HepG2 (cell line): ENCODE data around the gene VPS4B. TPM values are rescaled to one million over a fixed set of nuclear protein-coding genes. Genes with fewer than 3 reads are reported as not detected.

Experiments used
- ATAC-seq: fragments of 200-7000 bp; cut with Tn5 transposase; 3 replicates; pipeline ENCODE4 v1.9.1; 2020; ENCODE audit warnings: mild to moderate bottlenecking, moderate library complexity
- BruUV-seq: library from RNA; stranded (reverse); fragments of 400-500 nt; replicated peaks from 2 replicates; lab custom pipeline; 2021; lab: Mats Ljungman, UMichigan
- CTCF ChIA-PET: fragments of 300-600 bp; formaldehyde crosslinking; extraction: SDS; loops from one replicate; lab custom pipeline; 2021; ENCODE audit warnings: low total read pairs, inconsistent platforms, low intra/inter-chr PET ratio; lab: Yijun Ruan, JAX
- POLR2A ChIA-PET: fragments of 350-600 bp; sonication (Branson Sonifier 250); formaldehyde crosslinking; loops from one replicate; lab custom pipeline; 2020; ENCODE audit warnings: antibody characterized with exemption, inconsistent platforms; lab: Yijun Ruan, JAX
- DNase-seq: peaks from one replicate; pipeline ENCODE4 v3.0.0-alpha.2; 2015; ENCODE audit warnings: low spot score
- FAIRE-seq: peaks from 3 replicates; lab custom pipeline; 2011; peaks lifted over from hg19 to GRCh38; lab: Jason Lieb, UNC
- H2AFZ ChIP-seq: one replicate; pipeline ENCODE4 v1.6.1; 2011; ENCODE audit warnings: low read length, inconsistent platforms
- H3K27ac ChIP-seq: fragments of 300-600 bp; 3 replicates; pipeline ENCODE4 v1.8.0; 2011; ENCODE audit warnings: mixed run types, mild to moderate bottlenecking, mixed read lengths, low read length, inconsistent platforms; ENCODE audit not compliant: insufficient read depth; ENCODE audit errors: extremely low read length
- H3K27me3 ChIP-seq, 2 experiments: fragments of 200-600 bp in 1 of 2; 2 replicates in 1 of 2; 3 replicates in 1 of 2; pipeline versions ENCODE4 v1.6.0 to v1.8.0; 2011; ENCODE audit warnings: low read length in 2 of 2, mild to moderate bottlenecking in 2 of 2, moderate library complexity in 2 of 2, inconsistent platforms in 1 of 2; ENCODE audit not compliant: insufficient read depth in 2 of 2, control insufficient read depth in 1 of 2
- H3K36me3 ChIP-seq, 2 experiments: fragments of 200-600 bp in 1 of 2; replicated peaks in 1 of 2; 2 replicates in 1 of 2; 3 replicates in 1 of 2; pipeline versions ENCODE4 v1.5.1 to v1.8.0; 2011; ENCODE audit warnings: low read length in 2 of 2, inconsistent platforms in 1 of 2; ENCODE audit not compliant: insufficient read depth in 2 of 2, control insufficient read depth in 1 of 2
- H3K4me1 ChIP-seq: 2 replicates; pipeline ENCODE4 v1.5.1; 2012; ENCODE audit warnings: low read length, inconsistent platforms; ENCODE audit not compliant: insufficient read depth
- H3K4me2 ChIP-seq: 2 replicates; pipeline ENCODE4 v1.6.0; 2011; ENCODE audit warnings: low read depth, low read length, inconsistent platforms
- H3K4me3 ChIP-seq, 3 experiments: fragments of 200-600 bp in 1 of 3; sonication (generic), shearing (Covaris generic) in 1 of 3; replicated peaks in 1 of 3; 2 replicates each; pipeline ENCODE4 v1.5.1; 2011 to 2016; ENCODE audit warnings: low read length in 3 of 3, inconsistent platforms in 2 of 3, low read depth in 2 of 3, mild to moderate bottlenecking in 2 of 3, control low read depth in 1 of 3, mixed read lengths in 1 of 3; ENCODE audit not compliant: insufficient read depth in 1 of 3
- H3K79me2 ChIP-seq: one replicate; pipeline ENCODE4 v1.6.1; 2011; ENCODE audit warnings: low read length, inconsistent platforms; ENCODE audit not compliant: insufficient read depth
- H3K9ac ChIP-seq: 2 replicates; pipeline ENCODE4 v1.6.0; 2011; ENCODE audit warnings: mild to moderate bottlenecking, low read depth, low read length, inconsistent platforms; ENCODE audit not compliant: insufficient read depth
- H3K9me3 ChIP-seq: 2 replicates; pipeline ENCODE4 v1.5.1; 2012; ENCODE audit warnings: mild to moderate bottlenecking, low read length
- H4K20me1 ChIP-seq: 2 replicates; pipeline ENCODE4 v1.6.0; 2011; ENCODE audit warnings: inconsistent platforms, mild to moderate bottlenecking, low read length, moderate library complexity; ENCODE audit not compliant: insufficient read depth
- ARNT ChIP-seq: fragments of 450-650 bp; IDR thresholded peaks from 2 replicates; pipeline ENCODE4 v1.6.1; 2017
- CERS6 ChIP-seq: sonication (generic); formaldehyde crosslinking; IDR thresholded peaks from 2 replicates; pipeline ENCODE4 v1.5.0; 2020; ENCODE audit warnings: missing genetic modification reagents
- CREB3 ChIP-seq: sonication (generic); formaldehyde crosslinking; IDR thresholded peaks from 2 replicates; pipeline ENCODE4 v1.5.0; 2020; ENCODE audit warnings: missing genetic modification reagents
- HOXA9 ChIP-seq: sonication (generic); formaldehyde crosslinking; IDR thresholded peaks from 2 replicates; pipeline ENCODE4 v1.8.1; 2022; ENCODE audit warnings: missing genetic modification reagents, mild to moderate bottlenecking, moderate library complexity, borderline replicate concordance
- MYPOP ChIP-seq: sonication (generic); formaldehyde crosslinking; IDR thresholded peaks from 2 replicates; pipeline ENCODE4 v1.8.1; 2023; ENCODE audit warnings: mild to moderate bottlenecking, moderate library complexity, missing genetic modification reagents
- NPAS2 ChIP-seq: sonication (generic); formaldehyde crosslinking; IDR thresholded peaks from 2 replicates; pipeline ENCODE4 v1.8.0; 2022; ENCODE audit warnings: mild to moderate bottlenecking, missing genetic modification reagents, borderline replicate concordance
- RXRA ChIP-seq: sonication (generic); formaldehyde crosslinking; IDR thresholded peaks from 2 replicates; pipeline ENCODE4 v1.5.1; 2020; ENCODE audit warnings: missing genetic modification reagents
- SP140L ChIP-seq: sonication (generic); formaldehyde crosslinking; IDR thresholded peaks from 2 replicates; pipeline ENCODE4 v1.4.0; 2020; ENCODE audit warnings: missing genetic modification reagents, borderline replicate concordance
- SRSF4 ChIP-seq: fragments of 200-400 bp; formaldehyde crosslinking; IDR thresholded peaks from one replicate; pipeline ENCODE4 v1.6.1; 2018; ENCODE audit warnings: mild to moderate bottlenecking, low read depth, low read length, moderate library complexity; ENCODE audit not compliant: poor library complexity, severe bottlenecking
- SUZ12 ChIP-seq: fragments of 150-350 bp; IDR thresholded peaks from 2 replicates; pipeline ENCODE4 v1.6.1; 2014; ENCODE audit warnings: low read depth, low read length
- ZBTB49 ChIP-seq: sonication (generic); formaldehyde crosslinking; IDR thresholded peaks from 2 replicates; pipeline ENCODE4 v1.4.0; 2020; ENCODE audit warnings: missing genetic modification reagents, borderline replicate concordance
- ZNF121 ChIP-seq: sonication (generic); formaldehyde crosslinking; IDR thresholded peaks from 2 replicates; pipeline ENCODE4 v1.5.0; 2020; ENCODE audit warnings: mild to moderate bottlenecking, missing genetic modification reagents
- ZNF264 ChIP-seq: sonication (generic); formaldehyde crosslinking; IDR thresholded peaks from 2 replicates; pipeline ENCODE4 v1.4.0; 2020; ENCODE audit warnings: missing genetic modification reagents
- ZNF33B ChIP-seq: sonication (generic); formaldehyde crosslinking; IDR thresholded peaks from 2 replicates; pipeline ENCODE4 v1.5.1; 2020; ENCODE audit warnings: mild to moderate bottlenecking, missing genetic modification reagents
- ZNF382 ChIP-seq: sonication (generic); formaldehyde crosslinking; IDR thresholded peaks from 2 replicates; pipeline ENCODE4 v1.5.0; 2020; ENCODE audit warnings: missing genetic modification reagents, mild to moderate bottlenecking, borderline replicate concordance
- ZNF614 ChIP-seq: IDR thresholded peaks from 2 replicates; pipeline ENCODE4 v1.6.1; 2018; ENCODE audit warnings: missing biosample characterization, missing genetic modification reagents, inconsistent platforms, borderline replicate concordance
- WGBS: methylation state at CpG from one replicate; pipeline ENCODE4 v1.1.6; 2017; ENCODE audit warnings: low lambda C conversion rate; 5-methylcytosine and 5-hydroxymethylcytosine counted together
- in situ Hi-C: cut with HindIII; loops from 2 replicates; pipeline ENCODE4 v1.10.0; 2017; ENCODE audit warnings: low pct_unique_long_range_greater_than_20kb; ENCODE audit not compliant: extremely low pct_ligation_motif_present
- intact Hi-C: fragments of 100-400 bp; cut with micrococcal nuclease; formaldehyde crosslinking; loops from one replicate; pipeline ENCODE4 v1.10.0; 2022; ENCODE audit not compliant: unreplicated experiment
- polyA plus RNA-seq, 8 experiments: library from polyadenylated mRNA; depleted of rRNA in 3 of 8; stranded (reverse) in 7 of 8; unstranded in 1 of 8; fragments of >200 nt; fragmentation: Illumina TruSeq in 4 of 8; extraction: Trizol in 4 of 8; gene quantifications; 2 replicates each; pipeline versions ENCODE4 v1.2.1 to v1.2.3, GENCODE V29; 2011 to 2016; ENCODE audit warnings: low read depth in 4 of 8, missing spikeins in 1 of 8, mixed read lengths in 1 of 8; ENCODE audit not compliant: insufficient read depth in 1 of 8
- total RNA-seq, 5 experiments: library from RNA; depleted of rRNA; stranded (reverse); fragments of >200 nt; fragmentation: Illumina TruSeq; extraction: Trizol; gene quantifications; 2 replicates each; pipeline ENCODE4 v1.2.3, GENCODE V29; 2016; ENCODE audit warnings: low read depth in 1 of 5
- TF ChIP-seq, protein P1 (sequence below): sonication (generic); formaldehyde crosslinking; IDR thresholded peaks from 2 replicates; pipeline ENCODE4 v1.4.0; 2020; ENCODE audit warnings: missing genetic modification reagents

Gene VPS4B
- total and polyA plus RNA-seq, 2 of the 13 experiments (the other 11 are each of a cell fraction or from before 2014, with no cell fraction given), result 12.8 to 25.9 TPM

DNA sequence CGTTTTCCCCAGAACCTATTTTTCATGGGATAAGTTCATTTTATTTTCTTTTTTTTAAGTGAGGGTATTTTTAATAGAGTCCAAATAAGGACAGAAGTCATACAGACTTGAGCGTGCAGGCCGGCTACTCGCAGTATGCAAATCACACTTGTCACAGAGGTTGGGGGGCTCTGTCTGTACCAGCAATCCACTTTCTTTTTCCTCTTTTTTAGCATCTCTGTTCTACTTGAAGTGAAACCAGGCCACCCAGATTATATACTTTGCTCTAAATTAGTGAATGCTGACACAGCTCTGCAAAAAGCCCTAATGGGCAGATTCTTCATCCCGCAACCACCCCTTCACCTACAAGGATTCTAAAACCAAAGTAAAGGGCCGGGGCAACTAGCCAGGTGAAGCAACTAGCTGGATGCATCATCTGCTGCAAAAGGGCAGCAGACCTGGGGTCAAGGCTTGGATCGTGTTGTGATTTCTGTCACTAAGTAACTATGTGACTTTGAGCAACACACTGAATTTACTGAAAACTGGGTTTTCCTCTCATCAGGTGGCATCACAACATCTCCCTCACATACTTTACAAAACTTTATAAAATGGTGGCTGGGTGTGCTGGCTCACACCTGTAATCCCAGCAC, 73.7 kb downstream of the VPS4B start:
- H3K36me3 ChIP-seq, result peaks cover 37 to 77% of the 10 kb centered on the region in 2 experiments
- FAIRE-seq (no peak), ATAC-seq (no peak), DNase-seq (no peak)
- H3K4me3 ChIP-seq, result no peak overlapping the region
- BruUV-seq, result no TSS peak
- H3K4me1 ChIP-seq, result peaks cover 19% of the 10 kb centered on the region
- H3K9ac ChIP-seq, result no peak overlapping the region
- in situ Hi-C loops (loop anchor here (10.0 kb wide), 1 partner anchor 86 kb away; no protein-coding TSS in a partner anchor), intact Hi-C loops (no loop called here)
- H4K20me1 ChIP-seq, result no peaks in the 10 kb centered on the region
- 98% methylated on average over 7 of the region's 7 CpGs for WGBS
- TF ChIP-seq HOXA9 (CRISPR knock-in tag) (no peak), CREB3 (CRISPR knock-in tag) (no peak), ZNF33B (no peak), ZBTB49 (no peak), CERS6 (no peak), MYPOP (CRISPR knock-in tag) (no peak), ZNF614 (no peak), SP140L (CRISPR knock-in tag) (no peak), ZNF121 (CRISPR knock-in tag) (no peak), ZNF264 (CRISPR knock-in tag) (no peak), ZNF382 (CRISPR knock-in tag) (no peak), SUZ12 (no peak), ARNT (no peak), NPAS2 (CRISPR knock-in tag) (no peak), RXRA (no peak), SRSF4 (no peak)
- TF ChIP-seq, protein P1, sequence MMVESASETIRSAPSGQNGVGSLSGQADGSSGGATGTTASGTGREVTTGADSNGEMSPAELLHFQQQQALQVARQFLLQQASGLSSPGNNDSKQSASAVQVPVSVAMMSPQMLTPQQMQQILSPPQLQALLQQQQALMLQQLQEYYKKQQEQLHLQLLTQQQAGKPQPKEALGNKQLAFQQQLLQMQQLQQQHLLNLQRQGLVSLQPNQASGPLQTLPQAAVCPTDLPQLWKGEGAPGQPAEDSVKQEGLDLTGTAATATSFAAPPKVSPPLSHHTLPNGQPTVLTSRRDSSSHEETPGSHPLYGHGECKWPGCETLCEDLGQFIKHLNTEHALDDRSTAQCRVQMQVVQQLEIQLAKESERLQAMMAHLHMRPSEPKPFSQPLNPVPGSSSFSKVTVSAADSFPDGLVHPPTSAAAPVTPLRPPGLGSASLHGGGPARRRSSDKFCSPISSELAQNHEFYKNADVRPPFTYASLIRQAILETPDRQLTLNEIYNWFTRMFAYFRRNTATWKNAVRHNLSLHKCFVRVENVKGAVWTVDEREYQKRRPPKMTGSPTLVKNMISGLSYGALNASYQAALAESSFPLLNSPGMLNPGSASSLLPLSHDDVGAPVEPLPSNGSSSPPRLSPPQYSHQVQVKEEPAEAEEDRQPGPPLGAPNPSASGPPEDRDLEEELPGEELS (CRISPR knock-in tag), result no peak
- ChIA-PET CTCF (no interaction called here), POLR2A (no interaction called here)
- no peak overlapping the region for H3K27ac ChIP-seq
- no peak overlapping the region for H3K4me2 ChIP-seq
- no peak overlapping the region for H2AFZ ChIP-seq
- no peaks in the 10 kb centered on the region for H3K9me3 ChIP-seq
- no peaks in the 10 kb centered on the region for H3K27me3 ChIP-seq
- no peaks in the 10 kb centered on the region for H3K79me2 ChIP-seq
